IMR-90 (cell line): ENCODE measurements around the gene RAF1. TPM values are rescaled to one million over a fixed set of nuclear protein-coding genes. Genes with fewer than 3 reads are reported as not detected.

Experiments used
- ATAC-seq: fragments of 200-7000 bp; cut with Tn5 transposase; 2 replicates; pipeline ENCODE4 v1.9.1; 2020; ENCODE audit warnings: low read depth, mild to moderate bottlenecking, moderate library complexity
- BruUV-seq: library from RNA; stranded (reverse); fragments of 400-500 nt; replicated peaks from 2 replicates; lab custom pipeline; 2021; lab: Mats Ljungman, UMichigan
- CTCF ChIA-PET: fragments of 300-600 bp; formaldehyde crosslinking; extraction: SDS; loops from one replicate; lab custom pipeline; 2021; ENCODE audit warnings: antibody characterized with exemption; lab: Yijun Ruan, JAX
- POLR2A ChIA-PET: fragments of 300-600 bp; sonication (Branson Sonifier 250); formaldehyde crosslinking; loops from one replicate; lab custom pipeline; 2022; ENCODE audit warnings: antibody characterized with exemption; ENCODE audit not compliant: unreplicated experiment; lab: Charles Lee
- DNase-seq: peaks from one replicate; pipeline ENCODE4 v3.0.0; 2013
- H2AFZ ChIP-seq: replicated peaks from 2 replicates; pipeline ENCODE3; 2013; ENCODE audit warnings: low read length, mild to moderate bottlenecking; ENCODE audit not compliant: poor library complexity
- H2AK5ac ChIP-seq: 2 replicates; pipeline ENCODE4 v1.6.1; 2013; ENCODE audit warnings: low read depth, low read length, inconsistent platforms
- H2AK9ac ChIP-seq: replicated peaks from 2 replicates; pipeline ENCODE3; 2013; ENCODE audit warnings: mild to moderate bottlenecking, low read depth, low read length, moderate library complexity; ENCODE audit not compliant: poor library complexity
- H2BK120ac ChIP-seq: 2 replicates; pipeline ENCODE4 v1.6.1; 2013; ENCODE audit warnings: low read depth, low read length, inconsistent platforms
- H2BK15ac ChIP-seq: 3 replicates; pipeline ENCODE4 v1.6.1; 2013; ENCODE audit warnings: low read depth, low read length, inconsistent platforms
- H2BK20ac ChIP-seq: 2 replicates; pipeline ENCODE4 v1.6.1; 2013; ENCODE audit warnings: low read depth, mild to moderate bottlenecking, inconsistent platforms, low read length, moderate library complexity
- H2BK5ac ChIP-seq: 2 replicates; pipeline ENCODE4 v1.6.1; 2013; ENCODE audit warnings: mild to moderate bottlenecking, low read depth, low read length, inconsistent platforms; ENCODE audit not compliant: poor library complexity, severe bottlenecking
- H3K14ac ChIP-seq: replicated peaks from 2 replicates; pipeline ENCODE4 v1.6.1; 2013; ENCODE audit warnings: low read depth, low read length, inconsistent platforms
- H3K18ac ChIP-seq: 2 replicates; pipeline ENCODE4 v1.6.1; 2013; ENCODE audit warnings: low read depth, low read length, control low read depth
- H3K23ac ChIP-seq: 2 replicates; pipeline ENCODE4 v1.6.1; 2013; ENCODE audit warnings: low read depth, low read length, inconsistent platforms
- H3K27ac ChIP-seq: 2 replicates; pipeline ENCODE4 v1.5.1; 2013; ENCODE audit warnings: mild to moderate bottlenecking, control low read depth, low read length; ENCODE audit not compliant: insufficient read depth
- H3K27me3 ChIP-seq: 2 replicates; pipeline ENCODE4 v1.6.1; 2013; ENCODE audit warnings: low read length; ENCODE audit not compliant: control insufficient read depth, insufficient read depth
- H3K36me3 ChIP-seq: 2 replicates; pipeline ENCODE4 v1.6.1; 2013; ENCODE audit warnings: low read length, mixed read lengths; ENCODE audit not compliant: control insufficient read depth, insufficient read depth
- H3K4ac ChIP-seq: 2 replicates; pipeline ENCODE4 v1.6.1; 2013; ENCODE audit warnings: low read depth, low read length, inconsistent platforms
- H3K4me1 ChIP-seq: 2 replicates; pipeline ENCODE4 v1.6.1; 2013; ENCODE audit warnings: low read length, mixed read lengths; ENCODE audit not compliant: control insufficient read depth, insufficient read depth
- H3K4me2 ChIP-seq: 2 replicates; pipeline ENCODE4 v1.6.1; 2013; ENCODE audit warnings: low read depth, mild to moderate bottlenecking, control low read depth, low read length, moderate library complexity
- H3K4me3 ChIP-seq: 2 replicates; pipeline ENCODE4 v1.5.1; 2013; ENCODE audit warnings: low read depth, mild to moderate bottlenecking, control low read depth, low read length, moderate library complexity; ENCODE audit not compliant: insufficient read depth
- H3K56ac ChIP-seq: 2 replicates; pipeline ENCODE4 v1.6.1; 2013; ENCODE audit warnings: low read length, inconsistent platforms; ENCODE audit not compliant: insufficient read depth; ENCODE audit errors: extremely low read depth
- H3K79me1 ChIP-seq, 2 experiments: 2 replicates each; pipeline ENCODE4 v1.6.1; 2013; ENCODE audit warnings: low read length in 2 of 2, inconsistent platforms in 1 of 2, low read depth in 1 of 2
- H3K9ac ChIP-seq: 2 replicates; pipeline ENCODE4 v1.6.1; 2013; ENCODE audit warnings: low read depth, low read length, control low read depth
- H3K9me1 ChIP-seq: 2 replicates; pipeline ENCODE4 v1.6.1; 2013; ENCODE audit warnings: low read length, inconsistent platforms; ENCODE audit not compliant: insufficient read depth
- H3K9me3 ChIP-seq: 2 replicates; pipeline ENCODE4 v1.6.1; 2013; ENCODE audit warnings: low read length; ENCODE audit not compliant: control insufficient read depth, insufficient read depth
- H4K20me1 ChIP-seq: 2 replicates; pipeline ENCODE4 v1.6.1; 2013; ENCODE audit warnings: low read length, inconsistent platforms; ENCODE audit not compliant: insufficient read depth
- H4K5ac ChIP-seq: 2 replicates; pipeline ENCODE4 v1.6.1; 2013; ENCODE audit warnings: mild to moderate bottlenecking, low read depth, low read length, control low read depth
- H4K8ac ChIP-seq, 2 experiments: 2 replicates each; pipeline ENCODE4 v1.6.1; 2013; ENCODE audit warnings: low read depth in 2 of 2, low read length in 2 of 2, control low read depth in 1 of 2, inconsistent platforms in 1 of 2
- H4K91ac ChIP-seq: 2 replicates; pipeline ENCODE4 v1.6.1; 2013; ENCODE audit warnings: low read depth, low read length, inconsistent platforms; ENCODE audit not compliant: insufficient read depth
- BHLHE40 ChIP-seq: fragments of 150-350 bp; IDR thresholded peaks from 2 replicates; pipeline ENCODE4 v1.6.1; 2016; ENCODE audit warnings: mild to moderate bottlenecking, low read depth, low read length
- CEBPB ChIP-seq: IDR thresholded peaks from 2 replicates; pipeline ENCODE4 v1.6.1; 2012; ENCODE audit warnings: low read depth, low read length, improper control_type of control experiment
- CHD1 ChIP-seq: IDR thresholded peaks from 2 replicates; pipeline ENCODE4 v1.6.1; 2012; ENCODE audit warnings: low read depth, low read length, improper control_type of control experiment
- FOS ChIP-seq: fragments of 150-350 bp; IDR thresholded peaks from 2 replicates; pipeline ENCODE4 v1.6.1; 2016; ENCODE audit warnings: low read depth, low read length
- MAFK ChIP-seq: IDR thresholded peaks from 2 replicates; pipeline ENCODE4 v1.6.1; 2012; ENCODE audit warnings: low read depth, low read length, improper control_type of control experiment
- MAZ ChIP-seq: IDR thresholded peaks from 2 replicates; pipeline ENCODE4 v1.6.1; 2012; ENCODE audit warnings: low read depth, mild to moderate bottlenecking, low read length, improper control_type of control experiment, moderate library complexity, borderline replicate concordance
- MXI1 ChIP-seq: IDR thresholded peaks from 2 replicates; pipeline ENCODE4 v1.6.1; 2012; ENCODE audit warnings: low read depth, mild to moderate bottlenecking, low read length, moderate library complexity, borderline replicate concordance
- NFE2L2 ChIP-seq: fragments of 150-350 bp; IDR thresholded peaks from 2 replicates; pipeline ENCODE4 v1.6.1; 2016; ENCODE audit warnings: low read depth, mild to moderate bottlenecking, low read length
- POLR2A ChIP-seq: IDR thresholded peaks from 2 replicates; pipeline ENCODE4 v1.6.1; 2012; ENCODE audit warnings: mild to moderate bottlenecking, low read depth, low read length
- RAD21 ChIP-seq: IDR thresholded peaks from 2 replicates; pipeline ENCODE4 v1.6.1; 2012; ENCODE audit warnings: low read length, improper control_type of control experiment
- RCOR1 ChIP-seq: IDR thresholded peaks from 2 replicates; pipeline ENCODE4 v1.6.1; 2012; ENCODE audit warnings: mild to moderate bottlenecking, low read length, improper control_type of control experiment; ENCODE audit not compliant: insufficient replicate concordance
- RFX5 ChIP-seq: IDR thresholded peaks from 2 replicates; pipeline ENCODE4 v1.8.0; 2012; ENCODE audit warnings: low read depth, mild to moderate bottlenecking, low read length, moderate library complexity
- SMC3 ChIP-seq: fragments of 150-350 bp; IDR thresholded peaks from 2 replicates; pipeline ENCODE4 v1.6.1; 2016; ENCODE audit warnings: low read depth, mild to moderate bottlenecking, antibody characterized with exemption, low read length, moderate library complexity
- WGBS, 2 experiments: methylation state at CpG; one replicate each; pipeline versions ENCODE4 v1.1.5 to v1.1.7; 2013; ENCODE audit warnings: missing lambda C conversion rate in 2 of 2; ENCODE audit not compliant: insufficient read length in 1 of 2; ENCODE audit errors: extremely low coverage in 2 of 2; 5-methylcytosine and 5-hydroxymethylcytosine counted together
- dilution Hi-C: fragments of 300-500 bp; cut with HindIII; formaldehyde crosslinking; loops from one replicate; pipeline ENCODE4 v1.14.3; 2018; ENCODE audit warnings: low sequenced_read_pairs; ENCODE audit not compliant: unreplicated experiment
- in situ Hi-C: fragments of 300-500 bp; cut with MboI; formaldehyde crosslinking; loops from 3 replicates; pipeline ENCODE4 v1.14.3; 2019; ENCODE audit warnings: low sequenced_read_pairs, inconsistent platforms, mixed read lengths
- intact Hi-C: fragments of 100-400 bp; cut with micrococcal nuclease; formaldehyde crosslinking; loops from 2 replicates; pipeline ENCODE4 v1.10.0; 2022
- polyA plus RNA-seq, 3 experiments: library from polyadenylated mRNA; depleted of rRNA; stranded (reverse); fragments of >200 nt; gene quantifications; 2 replicates each; pipeline ENCODE4 v1.2.3, GENCODE V29; 2012; ENCODE audit warnings: low replicate concordance in 1 of 3
- total RNA-seq: library from RNA; depleted of rRNA; stranded (reverse); fragments of >200 nt; gene quantifications from 2 replicates; pipeline ENCODE4 v1.2.3, GENCODE V29; 2012
- TF ChIP-seq, protein P1 (sequence below): fragments of 150-350 bp; IDR thresholded peaks from 2 replicates; pipeline ENCODE4 v1.6.1; 2017; ENCODE audit warnings: mild to moderate bottlenecking, antibody characterized with exemption, low read length, low read depth
- TF ChIP-seq, protein P2 (sequence below): conservative IDR thresholded peaks from 2 replicates; pipeline ENCODE4 v1.5.1; 2012; ENCODE audit warnings: mild to moderate bottlenecking, low read depth, low read length, improper control_type of control experiment
- TF ChIP-seq, protein P3 (sequence below): fragments of 150-350 bp; IDR thresholded peaks from 2 replicates; pipeline ENCODE4 v1.6.1; 2016; ENCODE audit warnings: low read depth, mild to moderate bottlenecking, low read length, moderate library complexity, borderline replicate concordance

RAF1 gene
- total and polyA plus RNA-seq, 2 of the 4 experiments (the other 2 are of a cell fraction) = 115 to 151 TPM

DNA sequence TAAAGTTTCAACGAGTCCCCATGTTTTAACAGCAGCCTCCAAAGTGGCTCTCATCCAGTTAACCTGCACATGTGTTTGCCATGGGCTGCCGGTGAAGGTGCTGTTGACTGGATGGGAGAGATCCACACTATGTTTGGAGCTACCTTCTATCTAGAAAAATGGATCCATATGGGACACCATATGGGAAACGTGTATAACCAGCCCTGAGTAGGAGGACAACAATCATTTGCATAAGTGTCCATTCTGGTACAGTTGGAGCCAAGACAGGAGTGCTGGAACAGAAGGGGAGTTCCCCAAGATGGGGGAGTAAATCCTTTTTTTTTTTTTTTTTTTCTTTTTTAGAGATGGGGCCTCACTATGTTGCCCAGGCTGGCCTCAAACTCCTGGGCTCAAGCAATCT, 70.4 kb downstream of the RAF1 start:
- H3K18ac ChIP-seq = no peak overlapping the region
- dilution Hi-C loops (no loop called here), intact Hi-C loops (no loop called here), in situ Hi-C loops (no loop called here)
- no peak overlapping the region for H2AK5ac ChIP-seq
- H2BK15ac ChIP-seq = no peak overlapping the region
- peaks cover 26 to 51% of the 10 kb centered on the region in 2 experiments for H3K79me1 ChIP-seq
- TF ChIP-seq POLR2A = no peak
- no peak for TF ChIP-seq RFX5
- TF ChIP-seq SMC3 = no peak
- no peak for TF ChIP-seq CEBPB
- no peak for TF ChIP-seq NFE2L2
- no peak for TF ChIP-seq BHLHE40
- TF ChIP-seq, protein P1, sequence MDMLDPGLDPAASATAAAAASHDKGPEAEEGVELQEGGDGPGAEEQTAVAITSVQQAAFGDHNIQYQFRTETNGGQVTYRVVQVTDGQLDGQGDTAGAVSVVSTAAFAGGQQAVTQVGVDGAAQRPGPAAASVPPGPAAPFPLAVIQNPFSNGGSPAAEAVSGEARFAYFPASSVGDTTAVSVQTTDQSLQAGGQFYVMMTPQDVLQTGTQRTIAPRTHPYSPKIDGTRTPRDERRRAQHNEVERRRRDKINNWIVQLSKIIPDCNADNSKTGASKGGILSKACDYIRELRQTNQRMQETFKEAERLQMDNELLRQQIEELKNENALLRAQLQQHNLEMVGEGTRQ = no peak
- no peak for TF ChIP-seq RCOR1
- no peak for TF ChIP-seq RAD21
- TF ChIP-seq MAFK = no peak
- TF ChIP-seq, protein P2, sequence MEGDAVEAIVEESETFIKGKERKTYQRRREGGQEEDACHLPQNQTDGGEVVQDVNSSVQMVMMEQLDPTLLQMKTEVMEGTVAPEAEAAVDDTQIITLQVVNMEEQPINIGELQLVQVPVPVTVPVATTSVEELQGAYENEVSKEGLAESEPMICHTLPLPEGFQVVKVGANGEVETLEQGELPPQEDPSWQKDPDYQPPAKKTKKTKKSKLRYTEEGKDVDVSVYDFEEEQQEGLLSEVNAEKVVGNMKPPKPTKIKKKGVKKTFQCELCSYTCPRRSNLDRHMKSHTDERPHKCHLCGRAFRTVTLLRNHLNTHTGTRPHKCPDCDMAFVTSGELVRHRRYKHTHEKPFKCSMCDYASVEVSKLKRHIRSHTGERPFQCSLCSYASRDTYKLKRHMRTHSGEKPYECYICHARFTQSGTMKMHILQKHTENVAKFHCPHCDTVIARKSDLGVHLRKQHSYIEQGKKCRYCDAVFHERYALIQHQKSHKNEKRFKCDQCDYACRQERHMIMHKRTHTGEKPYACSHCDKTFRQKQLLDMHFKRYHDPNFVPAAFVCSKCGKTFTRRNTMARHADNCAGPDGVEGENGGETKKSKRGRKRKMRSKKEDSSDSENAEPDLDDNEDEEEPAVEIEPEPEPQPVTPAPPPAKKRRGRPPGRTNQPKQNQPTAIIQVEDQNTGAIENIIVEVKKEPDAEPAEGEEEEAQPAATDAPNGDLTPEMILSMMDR = no peak
- no peak for TF ChIP-seq MXI1
- TF ChIP-seq CHD1 = no peak
- no peak for TF ChIP-seq FOS
- TF ChIP-seq MAZ = no peak
- TF ChIP-seq, protein P3, sequence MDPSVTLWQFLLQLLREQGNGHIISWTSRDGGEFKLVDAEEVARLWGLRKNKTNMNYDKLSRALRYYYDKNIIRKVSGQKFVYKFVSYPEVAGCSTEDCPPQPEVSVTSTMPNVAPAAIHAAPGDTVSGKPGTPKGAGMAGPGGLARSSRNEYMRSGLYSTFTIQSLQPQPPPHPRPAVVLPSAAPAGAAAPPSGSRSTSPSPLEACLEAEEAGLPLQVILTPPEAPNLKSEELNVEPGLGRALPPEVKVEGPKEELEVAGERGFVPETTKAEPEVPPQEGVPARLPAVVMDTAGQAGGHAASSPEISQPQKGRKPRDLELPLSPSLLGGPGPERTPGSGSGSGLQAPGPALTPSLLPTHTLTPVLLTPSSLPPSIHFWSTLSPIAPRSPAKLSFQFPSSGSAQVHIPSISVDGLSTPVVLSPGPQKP = no peak
- no peak overlapping the region for H3K27ac ChIP-seq
- no peak overlapping the region for H3K4ac ChIP-seq
- DNase-seq = no peak
- no peak overlapping the region for H2BK120ac ChIP-seq
- no peak overlapping the region for H2AFZ ChIP-seq
- ATAC-seq = no peak
- ChIA-PET CTCF (no interaction called here), POLR2A (no interaction called here)
- no peak overlapping the region for H3K9ac ChIP-seq
- H2AK9ac ChIP-seq = no peak overlapping the region
- no peak overlapping the region for H3K56ac ChIP-seq
- H3K4me1 ChIP-seq = peaks cover 3% of the 10 kb centered on the region; the same call in 1 of the 2 replicates
- H3K9me1 ChIP-seq = peaks cover 13% of the 10 kb centered on the region; the same call in 1 of the 2 replicates
- no peak overlapping the region for H4K8ac ChIP-seq
- no peak overlapping the region for H3K4me2 ChIP-seq
- peaks cover 52% of the 10 kb centered on the region for H3K36me3 ChIP-seq
- BruUV-seq = no TSS peak
- H3K23ac ChIP-seq = no peak overlapping the region
- H3K27me3 ChIP-seq = no peaks in the 10 kb centered on the region
- no peak overlapping the region for H3K4me3 ChIP-seq
- H4K91ac ChIP-seq = no peak overlapping the region
- H2BK20ac ChIP-seq = no peak overlapping the region
- H4K5ac ChIP-seq = no peak overlapping the region
- no peak overlapping the region for H3K14ac ChIP-seq
- no peak overlapping the region for H2BK5ac ChIP-seq
- no peaks in the 10 kb centered on the region for H3K9me3 ChIP-seq
- peaks cover 12% of the 10 kb centered on the region for H4K20me1 ChIP-seq
- no CpG with 5 or more reads among the region's 3 CpGs for whole genome bisulfite sequencing, 2 experiments
